Neural progenitor cell (in vitro differentiated cells): ENCODE data around the gene RIMKLA.

Experiments
- EZH2 ChIP-seq: fragments of 200-600 bp; sonication (generic); IDR thresholded peaks from 2 replicates; pipeline ENCODE4 v1.6.1; 2017; ENCODE audit warnings: antibody characterized with exemption, mild to moderate bottlenecking, moderate library complexity
- EZH2phosphoT487 ChIP-seq: fragments of 200-600 bp; sonication (generic); IDR thresholded peaks from 2 replicates; pipeline ENCODE4 v1.6.1; 2017; ENCODE audit warnings: antibody characterized with exemption
- TF ChIP-seq, protein P1 (sequence below): fragments of 200-600 bp; sonication (generic); IDR thresholded peaks from 2 replicates; pipeline ENCODE4 v1.5.1; 2017; ENCODE audit warnings: antibody characterized with exemption, mild to moderate bottlenecking

DNA sequence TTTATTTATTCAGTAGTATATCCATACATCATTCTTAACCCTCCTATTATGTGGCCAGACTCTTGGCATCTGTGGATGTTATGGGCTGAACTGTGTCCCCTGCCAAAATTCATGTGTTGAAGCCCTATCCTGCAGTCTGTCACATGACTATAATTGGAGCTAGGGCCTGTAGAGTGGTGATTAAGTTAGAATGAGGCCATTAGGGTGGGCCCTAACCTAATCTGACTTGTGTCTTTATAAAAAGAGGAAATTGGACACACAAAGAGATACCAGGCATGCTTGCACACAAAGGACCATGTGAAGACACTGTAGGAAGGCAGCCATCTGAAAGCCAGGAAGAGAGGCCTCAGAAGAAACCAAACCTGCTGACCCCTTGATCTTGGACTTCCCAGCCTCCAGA is 68.7 kb downstream of the RIMKLA start:
- TF ChIP-seq, protein P1, sequence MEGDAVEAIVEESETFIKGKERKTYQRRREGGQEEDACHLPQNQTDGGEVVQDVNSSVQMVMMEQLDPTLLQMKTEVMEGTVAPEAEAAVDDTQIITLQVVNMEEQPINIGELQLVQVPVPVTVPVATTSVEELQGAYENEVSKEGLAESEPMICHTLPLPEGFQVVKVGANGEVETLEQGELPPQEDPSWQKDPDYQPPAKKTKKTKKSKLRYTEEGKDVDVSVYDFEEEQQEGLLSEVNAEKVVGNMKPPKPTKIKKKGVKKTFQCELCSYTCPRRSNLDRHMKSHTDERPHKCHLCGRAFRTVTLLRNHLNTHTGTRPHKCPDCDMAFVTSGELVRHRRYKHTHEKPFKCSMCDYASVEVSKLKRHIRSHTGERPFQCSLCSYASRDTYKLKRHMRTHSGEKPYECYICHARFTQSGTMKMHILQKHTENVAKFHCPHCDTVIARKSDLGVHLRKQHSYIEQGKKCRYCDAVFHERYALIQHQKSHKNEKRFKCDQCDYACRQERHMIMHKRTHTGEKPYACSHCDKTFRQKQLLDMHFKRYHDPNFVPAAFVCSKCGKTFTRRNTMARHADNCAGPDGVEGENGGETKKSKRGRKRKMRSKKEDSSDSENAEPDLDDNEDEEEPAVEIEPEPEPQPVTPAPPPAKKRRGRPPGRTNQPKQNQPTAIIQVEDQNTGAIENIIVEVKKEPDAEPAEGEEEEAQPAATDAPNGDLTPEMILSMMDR = no peak
- TF ChIP-seq EZH2 (no peak), EZH2phosphoT487 (no peak)
